ENCODE measurements around the gene USP10. TPM values are rescaled to one million over a fixed set of nuclear protein-coding genes. Genes with fewer than 3 reads are reported as not detected.

USP10 gene
- total RNA-seq, 1 donor from 2014 or later, result 111 TPM

- intact Hi-C loops (cut with micrococcal nuclease), result no loop called here
Observed at GRCh38 chr16:84694980-84695379, 4.8 kb upstream of the USP10 start.

- intact Hi-C loops (cut with micrococcal nuclease), result no loop called here
Observed at GRCh38 chr16:84699147-84699711, 571 bp upstream of the USP10 start.

- intact Hi-C loops (cut with micrococcal nuclease), result loop anchor here (1.0 to 5.0 kb wide), 5 partner anchors 26 to 327 kb away; partner anchors contain the start of gene KIAA0513
Observed at GRCh38 chr16:84700446-84701300, 873 bp downstream of the USP10 start.

GRCh38 chr16:84703681-84704080 lies 3.9 kb downstream of the USP10 start:
- intact Hi-C loops (cut with micrococcal nuclease), result loop anchor here (5.0 kb wide), 1 partner anchor 324 kb away; the partner anchor contains the start of gene KIAA0513

- intact Hi-C loops (cut with micrococcal nuclease), result loop anchor here (5.0 kb wide), 1 partner anchor 323 kb away; the partner anchor contains the start of gene KIAA0513
Observed at GRCh38 chr16:84704253-84704652, 4.5 kb downstream of the USP10 start.

- intact Hi-C loops (cut with micrococcal nuclease), result no loop called here
Observed at GRCh38 chr16:84706856-84707255, 7.1 kb downstream of the USP10 start.

- intact Hi-C loops (cut with micrococcal nuclease), result no loop called here
Observed at GRCh38 chr16:84709609-84710008, 9.8 kb downstream of the USP10 start.

GRCh38 chr16:84710686-84711085 lies 10.9 kb downstream of the USP10 start:
- intact Hi-C loops (cut with micrococcal nuclease), result no loop called here

GRCh38 chr16:84712138-84712671 lies 12.4 kb downstream of the USP10 start:
- intact Hi-C loops (cut with micrococcal nuclease), result no loop called here

- intact Hi-C loops (cut with micrococcal nuclease), result no loop called here
Observed at GRCh38 chr16:84712801-84713775, 13.3 kb downstream of the USP10 start.

- intact Hi-C loops (cut with micrococcal nuclease), result no loop called here
Observed at GRCh38 chr16:84714028-84714427, 14.2 kb downstream of the USP10 start.

GRCh38 chr16:84715424-84715823 lies 15.6 kb downstream of the USP10 start:
- intact Hi-C loops (cut with micrococcal nuclease), result no loop called here

GRCh38 chr16:84715854-84716253 lies 16.1 kb downstream of the USP10 start:
- intact Hi-C loops (cut with micrococcal nuclease), result no loop called here

GRCh38 chr16:84716740-84717139 lies 16.9 kb downstream of the USP10 start:
- intact Hi-C loops (cut with micrococcal nuclease), result no loop called here

GRCh38 chr16:84717484-84717883 lies 17.7 kb downstream of the USP10 start:
- intact Hi-C loops (cut with micrococcal nuclease), result no loop called here

- intact Hi-C loops (cut with micrococcal nuclease), result no loop called here
Observed at GRCh38 chr16:84720177-84720579, 20.4 kb downstream of the USP10 start.

- intact Hi-C loops (cut with micrococcal nuclease), result no loop called here
Observed at GRCh38 chr16:84722068-84722467, 22.3 kb downstream of the USP10 start.

- intact Hi-C loops (cut with micrococcal nuclease), result no loop called here
Observed at GRCh38 chr16:84723906-84724305, 24.1 kb downstream of the USP10 start.

GRCh38 chr16:84724606-84725309 lies 25.0 kb downstream of the USP10 start:
- intact Hi-C loops (cut with micrococcal nuclease), result no loop called here

- intact Hi-C loops (cut with micrococcal nuclease), result loop anchor here (1.0 to 2.0 kb wide), 6 partner anchors 25 to 448 kb away; no protein-coding TSS in a partner anchor
Observed at GRCh38 chr16:84725481-84726078, 25.8 kb downstream of the USP10 start.
